HEK293 (cell line): ENCODE results near the gene STK11.

Experiments used
- IKZF3 ChIP-seq: fragments of 450-650 bp; IDR thresholded peaks from 2 replicates; pipeline ENCODE4 v1.5.0; 2018; ENCODE audit warnings: missing biosample characterization, mild to moderate bottlenecking, missing genetic modification characterization, moderate library complexity
- ZNF335 ChIP-seq: fragments of 450-650 bp; formaldehyde crosslinking; conservative IDR thresholded peaks from 2 replicates; pipeline ENCODE4 v1.5.1; 2016; ENCODE audit warnings: missing biosample characterization, missing genetic modification characterization
- ZNF350 ChIP-seq: fragments of 450-650 bp; formaldehyde crosslinking; IDR thresholded peaks from 2 replicates; pipeline ENCODE4 v1.5.0; 2017; ENCODE audit warnings: missing biosample characterization, mild to moderate bottlenecking, missing genetic modification characterization
- ZNF747 ChIP-seq: fragments of 450-650 bp; formaldehyde crosslinking; IDR thresholded peaks from 2 replicates; pipeline ENCODE4 v1.5.1; 2016; ENCODE audit warnings: missing biosample characterization, missing genetic modification characterization
- ZNF768 ChIP-seq: fragments of 450-650 bp; formaldehyde crosslinking; IDR thresholded peaks from 2 replicates; pipeline ENCODE4 v1.5.1; 2018; ENCODE audit warnings: missing biosample characterization, mild to moderate bottlenecking, missing genetic modification characterization
- TF ChIP-seq, protein P1 (sequence below): fragments of 450-650 bp; formaldehyde crosslinking; IDR thresholded peaks from 2 replicates; pipeline ENCODE4 v1.5.1; 2016; ENCODE audit warnings: missing biosample characterization, missing genetic modification characterization
- TF ChIP-seq, protein P2 (sequence below): fragments of 450-650 bp; formaldehyde crosslinking; IDR thresholded peaks from 2 replicates; pipeline ENCODE4 v1.5.1; 2016; ENCODE audit warnings: missing biosample characterization, missing genetic modification characterization

- TF ChIP-seq ZNF350 (tag by site-specific recombination): no peak
- TF ChIP-seq, protein P1, sequence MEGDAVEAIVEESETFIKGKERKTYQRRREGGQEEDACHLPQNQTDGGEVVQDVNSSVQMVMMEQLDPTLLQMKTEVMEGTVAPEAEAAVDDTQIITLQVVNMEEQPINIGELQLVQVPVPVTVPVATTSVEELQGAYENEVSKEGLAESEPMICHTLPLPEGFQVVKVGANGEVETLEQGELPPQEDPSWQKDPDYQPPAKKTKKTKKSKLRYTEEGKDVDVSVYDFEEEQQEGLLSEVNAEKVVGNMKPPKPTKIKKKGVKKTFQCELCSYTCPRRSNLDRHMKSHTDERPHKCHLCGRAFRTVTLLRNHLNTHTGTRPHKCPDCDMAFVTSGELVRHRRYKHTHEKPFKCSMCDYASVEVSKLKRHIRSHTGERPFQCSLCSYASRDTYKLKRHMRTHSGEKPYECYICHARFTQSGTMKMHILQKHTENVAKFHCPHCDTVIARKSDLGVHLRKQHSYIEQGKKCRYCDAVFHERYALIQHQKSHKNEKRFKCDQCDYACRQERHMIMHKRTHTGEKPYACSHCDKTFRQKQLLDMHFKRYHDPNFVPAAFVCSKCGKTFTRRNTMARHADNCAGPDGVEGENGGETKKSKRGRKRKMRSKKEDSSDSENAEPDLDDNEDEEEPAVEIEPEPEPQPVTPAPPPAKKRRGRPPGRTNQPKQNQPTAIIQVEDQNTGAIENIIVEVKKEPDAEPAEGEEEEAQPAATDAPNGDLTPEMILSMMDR (tag by site-specific recombination): no peak
- TF ChIP-seq ZNF747 (tag by site-specific recombination): no peak
- TF ChIP-seq, protein P2, sequence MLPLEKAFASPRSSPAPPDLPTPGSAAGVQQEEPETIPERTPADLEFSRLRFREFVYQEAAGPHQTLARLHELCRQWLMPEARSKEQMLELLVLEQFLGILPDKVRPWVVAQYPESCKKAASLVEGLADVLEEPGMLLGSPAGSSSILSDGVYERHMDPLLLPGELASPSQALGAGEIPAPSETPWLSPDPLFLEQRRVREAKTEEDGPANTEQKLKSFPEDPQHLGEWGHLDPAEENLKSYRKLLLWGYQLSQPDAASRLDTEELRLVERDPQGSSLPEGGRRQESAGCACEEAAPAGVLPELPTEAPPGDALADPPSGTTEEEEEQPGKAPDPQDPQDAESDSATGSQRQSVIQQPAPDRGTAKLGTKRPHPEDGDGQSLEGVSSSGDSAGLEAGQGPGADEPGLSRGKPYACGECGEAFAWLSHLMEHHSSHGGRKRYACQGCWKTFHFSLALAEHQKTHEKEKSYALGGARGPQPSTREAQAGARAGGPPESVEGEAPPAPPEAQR (tag by site-specific recombination): no peak
- no peak for TF ChIP-seq ZNF768 (tag by site-specific recombination)
- no peak for TF ChIP-seq ZNF335 (tag by site-specific recombination)
- no peak for TF ChIP-seq IKZF3
These were observed 71.5 kb downstream of the STK11 start for GRCh38 chr19:1277061-1277460.
